Measurements from ENCODE around the gene C10orf120.

- TF ChIP-seq CTCF (IDR thresholded peaks at IDR 0.05) (no peak), POLR2A (IDR thresholded peaks at IDR 0.05) (no peak), EP300 (IDR thresholded peaks at IDR 0.05) (no peak)
Measured at GRCh38 chr10:122733443-122733842, 33.8 kb upstream of the C10orf120 start.
